ENCODE results near the gene POTEI. TPM values are rescaled to one million over a fixed set of nuclear protein-coding genes. Genes with fewer than 3 reads are reported as not detected.
"Not testable (repeated sequence)": the region's sequence is repeated elsewhere in the genome, so short reads cannot be mapped to it uniquely, and the experiment has no call there.

The POTEI gene
- total and polyA plus RNA-seq, 3 experiments from 2014 or later, result not detected

GRCh38 chr2:130536654-130537053 lies 27.5 kb upstream of the POTEI start:
- H3K27me3 ChIP-seq (ENCODE audit: insufficient read depth, low read length, poor library complexity, severe bottlenecking); H3K4me3 ChIP-seq (ENCODE audit: low read length); POLR2A ChIA-PET; CTCF ChIA-PET; H3K9me3 Mint-ChIP-seq; H3K36me3 ChIP-seq (ENCODE audit: insufficient read depth, low read length); H3K36me3 Mint-ChIP-seq; H3K4me1 ChIP-seq (ENCODE audit: insufficient read depth, low read length); H3K4me3 Mint-ChIP-seq; DNase-seq; H3K27me3 Mint-ChIP-seq; H3K27ac ChIP-seq (ENCODE audit: low read depth, low read length); H3K27ac Mint-ChIP-seq; H3K4me1 Mint-ChIP-seq; H3K9me3 ChIP-seq (ENCODE audit: low read length): not testable (repeated sequence)

DNA sequence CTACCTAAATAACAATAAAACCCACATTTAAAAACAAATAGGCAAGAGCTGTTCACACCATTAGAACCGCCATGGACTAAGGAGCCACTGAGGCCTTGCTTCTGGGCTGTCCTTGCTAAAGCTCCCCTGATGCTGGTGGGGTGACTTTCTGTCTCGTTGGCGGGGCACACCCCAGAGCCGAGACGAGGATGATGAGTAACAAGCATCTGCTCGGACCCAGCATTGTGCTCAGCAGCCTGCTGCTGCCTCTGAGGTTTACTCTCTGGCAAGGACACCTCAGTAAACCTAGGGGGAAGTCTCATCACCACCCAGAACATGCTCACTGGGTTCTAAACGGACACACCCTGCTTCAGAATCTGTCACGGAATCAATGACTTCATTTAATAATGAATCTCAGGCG lies 22.5 kb upstream of the POTEI start:
- H3K27me3 ChIP-seq (ENCODE audit: insufficient read depth, low read length, poor library complexity, severe bottlenecking); H3K9me3 ChIP-seq (ENCODE audit: low read length); H3K4me1 ChIP-seq (ENCODE audit: insufficient read depth, low read length); H3K36me3 Mint-ChIP-seq; H3K36me3 ChIP-seq (ENCODE audit: insufficient read depth, low read length); H3K27ac ChIP-seq (ENCODE audit: low read depth, low read length); H3K27ac Mint-ChIP-seq; H3K4me3 ChIP-seq (ENCODE audit: low read length); H3K27me3 Mint-ChIP-seq; CTCF ChIA-PET; POLR2A ChIA-PET; H3K4me1 Mint-ChIP-seq; H3K4me3 Mint-ChIP-seq; H3K9me3 Mint-ChIP-seq; DNase-seq: not testable (repeated sequence)

- CTCF ChIA-PET; H3K27ac Mint-ChIP-seq; H3K27me3 ChIP-seq (ENCODE audit: insufficient read depth, low read length, poor library complexity, severe bottlenecking); H3K9me3 ChIP-seq (ENCODE audit: low read length); H3K4me1 ChIP-seq (ENCODE audit: insufficient read depth, low read length); H3K4me3 Mint-ChIP-seq; H3K27ac ChIP-seq (ENCODE audit: low read depth, low read length); H3K9me3 Mint-ChIP-seq; H3K4me3 ChIP-seq (ENCODE audit: low read length); H3K36me3 ChIP-seq (ENCODE audit: insufficient read depth, low read length); H3K4me1 Mint-ChIP-seq; H3K36me3 Mint-ChIP-seq; POLR2A ChIA-PET; DNase-seq; H3K27me3 Mint-ChIP-seq: not testable (repeated sequence)
Measured at GRCh38 chr2:130531225-130531624, 22.1 kb upstream of the POTEI start.

DNA sequence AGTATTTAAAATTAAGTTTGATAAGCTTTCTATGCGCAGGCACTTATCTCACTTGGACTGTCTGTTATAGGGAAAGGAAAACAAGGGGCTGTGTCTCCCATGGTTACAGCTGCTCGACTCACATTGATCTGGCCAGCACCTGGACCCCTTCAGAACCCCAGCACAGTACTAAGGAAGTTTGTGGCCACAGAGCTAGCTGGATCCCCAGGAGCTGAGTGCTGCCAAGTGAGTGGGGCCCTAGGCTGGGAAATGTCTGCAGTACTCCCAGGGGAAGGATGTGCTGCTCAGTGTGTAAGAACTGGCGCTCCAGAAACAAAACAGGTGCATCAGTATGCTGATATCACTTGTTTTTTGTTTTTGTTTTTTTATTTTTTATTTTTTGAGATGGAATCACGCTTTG lies 21.1 kb upstream of the POTEI start:
- H3K27me3 Mint-ChIP-seq; POLR2A ChIA-PET; CTCF ChIA-PET; H3K27ac Mint-ChIP-seq; H3K27me3 ChIP-seq (ENCODE audit: insufficient read depth, low read length, poor library complexity, severe bottlenecking); H3K4me3 Mint-ChIP-seq; H3K4me1 ChIP-seq (ENCODE audit: insufficient read depth, low read length); H3K9me3 ChIP-seq (ENCODE audit: low read length); H3K36me3 ChIP-seq (ENCODE audit: insufficient read depth, low read length); H3K9me3 Mint-ChIP-seq; H3K4me3 ChIP-seq (ENCODE audit: low read length); H3K27ac ChIP-seq (ENCODE audit: low read depth, low read length); DNase-seq; H3K36me3 Mint-ChIP-seq; H3K4me1 Mint-ChIP-seq: not testable (repeated sequence)

DNA sequence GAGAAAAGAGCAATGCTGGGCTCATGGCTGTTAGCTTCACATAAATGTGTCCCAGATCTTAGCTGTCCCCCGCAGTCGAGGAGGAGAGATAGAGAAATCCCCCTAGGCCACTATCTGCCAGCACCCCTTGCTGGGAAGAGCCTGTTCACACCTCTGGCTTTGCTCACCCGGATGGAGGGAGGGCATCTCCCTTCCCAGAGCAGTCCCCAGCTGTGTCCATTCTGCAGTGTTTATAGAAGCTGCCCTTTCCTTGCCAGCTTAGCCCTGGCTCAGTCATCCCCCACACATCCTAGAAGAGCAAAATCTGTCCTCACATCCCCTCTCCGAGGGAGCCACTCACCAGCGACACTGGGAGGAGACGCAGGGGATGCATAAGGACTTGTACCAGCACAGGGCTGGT lies 20.4 kb upstream of the POTEI start:
- POLR2A ChIA-PET; H3K4me1 Mint-ChIP-seq; H3K36me3 ChIP-seq (ENCODE audit: insufficient read depth, low read length); H3K4me1 ChIP-seq (ENCODE audit: insufficient read depth, low read length); H3K9me3 ChIP-seq (ENCODE audit: low read length); H3K4me3 ChIP-seq (ENCODE audit: low read length); CTCF ChIA-PET; H3K27me3 Mint-ChIP-seq; H3K27ac Mint-ChIP-seq; H3K4me3 Mint-ChIP-seq; DNase-seq; H3K27me3 ChIP-seq (ENCODE audit: insufficient read depth, low read length, poor library complexity, severe bottlenecking); H3K9me3 Mint-ChIP-seq; H3K36me3 Mint-ChIP-seq; H3K27ac ChIP-seq (ENCODE audit: low read depth, low read length): not testable (repeated sequence)

GRCh38 chr2:130527365-130527967 lies 18.3 kb upstream of the POTEI start:
- H3K4me1 ChIP-seq (ENCODE audit: insufficient read depth, low read length); H3K27ac ChIP-seq (ENCODE audit: low read depth, low read length); H3K4me1 Mint-ChIP-seq; H3K9me3 Mint-ChIP-seq; H3K27me3 Mint-ChIP-seq; H3K9me3 ChIP-seq (ENCODE audit: low read length); H3K36me3 ChIP-seq (ENCODE audit: insufficient read depth, low read length); H3K27me3 ChIP-seq (ENCODE audit: insufficient read depth, low read length, poor library complexity, severe bottlenecking); H3K27ac Mint-ChIP-seq; H3K36me3 Mint-ChIP-seq; H3K4me3 Mint-ChIP-seq; POLR2A ChIA-PET; DNase-seq; CTCF ChIA-PET; H3K4me3 ChIP-seq (ENCODE audit: low read length): not testable (repeated sequence)

- CTCF ChIA-PET; POLR2A ChIA-PET; H3K4me3 Mint-ChIP-seq; H3K36me3 Mint-ChIP-seq; H3K27me3 Mint-ChIP-seq; H3K4me3 ChIP-seq (ENCODE audit: low read length); DNase-seq; H3K4me1 ChIP-seq (ENCODE audit: insufficient read depth, low read length); H3K27me3 ChIP-seq (ENCODE audit: insufficient read depth, low read length, poor library complexity, severe bottlenecking); H3K27ac Mint-ChIP-seq; H3K9me3 ChIP-seq (ENCODE audit: low read length); H3K36me3 ChIP-seq (ENCODE audit: insufficient read depth, low read length); H3K9me3 Mint-ChIP-seq; H3K27ac ChIP-seq (ENCODE audit: low read depth, low read length); H3K4me1 Mint-ChIP-seq: not testable (repeated sequence)
Measured at GRCh38 chr2:130522390-130522789, 13.3 kb upstream of the POTEI start.

DNA sequence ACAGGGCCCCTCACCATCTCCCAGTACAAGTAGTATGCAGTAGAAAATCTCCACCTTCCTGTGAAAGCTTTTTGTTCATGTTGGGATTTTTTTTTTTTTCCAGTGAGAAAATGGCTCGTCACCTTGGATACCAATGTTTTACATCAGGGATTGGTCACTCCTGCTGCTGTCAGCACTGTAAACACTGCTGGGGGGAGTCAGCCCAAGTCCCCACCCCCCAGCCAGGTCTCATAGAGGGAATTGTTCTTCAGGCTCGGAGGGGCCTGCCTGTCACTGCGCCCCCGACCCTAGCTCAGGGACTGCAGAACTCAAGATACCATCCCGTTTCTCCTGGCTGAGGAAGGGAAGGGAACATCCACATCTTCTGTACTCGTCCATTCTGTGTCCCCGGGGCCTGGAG lies 11.9 kb upstream of the POTEI start, which contains the start of gene CFC1B:
TSS of gene CFC1B (plus strand) at position 231 of the 400 bp plus-strand sequence. CDS start 263 bp downstream, outside the sequence.
- CTCF ChIA-PET; H3K27ac Mint-ChIP-seq; H3K27me3 ChIP-seq (ENCODE audit: insufficient read depth, low read length, poor library complexity, severe bottlenecking); H3K9me3 Mint-ChIP-seq; POLR2A ChIA-PET; H3K4me3 ChIP-seq (ENCODE audit: low read length); H3K4me3 Mint-ChIP-seq; DNase-seq; H3K27me3 Mint-ChIP-seq; H3K4me1 Mint-ChIP-seq; H3K4me1 ChIP-seq (ENCODE audit: insufficient read depth, low read length); H3K36me3 ChIP-seq (ENCODE audit: insufficient read depth, low read length); H3K27ac ChIP-seq (ENCODE audit: low read depth, low read length); H3K9me3 ChIP-seq (ENCODE audit: low read length); H3K36me3 Mint-ChIP-seq: not testable (repeated sequence)

GRCh38 chr2:130518516-130519106 lies 9.5 kb upstream of the POTEI start:
- H3K9me3 Mint-ChIP-seq; H3K4me3 ChIP-seq (ENCODE audit: low read length); H3K27me3 ChIP-seq (ENCODE audit: insufficient read depth, low read length, poor library complexity, severe bottlenecking); H3K36me3 Mint-ChIP-seq; H3K9me3 ChIP-seq (ENCODE audit: low read length); H3K4me1 ChIP-seq (ENCODE audit: insufficient read depth, low read length); H3K36me3 ChIP-seq (ENCODE audit: insufficient read depth, low read length); H3K4me1 Mint-ChIP-seq; DNase-seq; H3K27ac ChIP-seq (ENCODE audit: low read depth, low read length); POLR2A ChIA-PET; H3K27ac Mint-ChIP-seq; CTCF ChIA-PET; H3K27me3 Mint-ChIP-seq; H3K4me3 Mint-ChIP-seq: not testable (repeated sequence)

Data from CD8-positive, alpha-beta memory T cell (primary cell).